ENCODE data around the gene ZNF804B.

The ZNF804B gene

GRCh38 chr7:88851220-88851619 lies 91.7 kb downstream of the ZNF804B start:
- no peaks in the 10 kb centered on the region for H3K4me1 Mint-ChIP-seq
- H3K36me3 Mint-ChIP-seq (ENCODE audit: low read depth) = no peaks in the 10 kb centered on the region
- TF ChIP-seq CTCF (IDR thresholded peaks at IDR 0.05; ENCODE audit: unreplicated experiment in 3 of 3) = no peak
- no peak overlapping the region for H3K4me3 Mint-ChIP-seq
- no peaks in the 10 kb centered on the region for H3K27me3 Mint-ChIP-seq (ENCODE audit: low read depth)
- H3K9me3 Mint-ChIP-seq = peaks cover 11% of the 10 kb centered on the region
- no peak overlapping the region for H3K27ac Mint-ChIP-seq

GRCh38 chr7:88859288-88859687 lies 99.8 kb downstream of the ZNF804B start:
- Mint-ChIP-seq H3K4me3 (no peak overlapping the region), H3K36me3 (ENCODE audit: low read depth) (no peaks in the 10 kb centered on the region), H3K4me1 (no peaks in the 10 kb centered on the region), H3K27me3 (ENCODE audit: low read depth) (no peaks in the 10 kb centered on the region), H3K27ac (no peak overlapping the region), H3K9me3 (peaks cover 2% of the 10 kb centered on the region)
- no peak for TF ChIP-seq CTCF (IDR thresholded peaks at IDR 0.05; ENCODE audit: unreplicated experiment in 3 of 3)

- Mint-ChIP-seq H3K9me3 (peaks cover 5% of the 10 kb centered on the region), H3K4me3 (no peak overlapping the region), H3K27me3 (ENCODE audit: low read depth) (no peaks in the 10 kb centered on the region), H3K4me1 (no peaks in the 10 kb centered on the region), H3K27ac (no peak overlapping the region), H3K36me3 (ENCODE audit: low read depth) (no peaks in the 10 kb centered on the region)
- no peak for TF ChIP-seq CTCF (IDR thresholded peaks at IDR 0.05; ENCODE audit: unreplicated experiment in 3 of 3)
Observed at GRCh38 chr7:88866265-88866863, 106.9 kb downstream of the ZNF804B start.

GRCh38 chr7:88867158-88867557 lies 107.7 kb downstream of the ZNF804B start:
- no peak for TF ChIP-seq CTCF (IDR thresholded peaks at IDR 0.05; ENCODE audit: unreplicated experiment in 3 of 3)

GRCh38 chr7:88868456-88868855 lies 109.0 kb downstream of the ZNF804B start:
- Mint-ChIP-seq H3K4me1 (no peaks in the 10 kb centered on the region), H3K9me3 (peaks cover 5% of the 10 kb centered on the region), H3K36me3 (ENCODE audit: low read depth) (no peaks in the 10 kb centered on the region), H3K27ac (no peak overlapping the region), H3K4me3 (no peak overlapping the region), H3K27me3 (ENCODE audit: low read depth) (no peaks in the 10 kb centered on the region)
- no peak for TF ChIP-seq CTCF (IDR thresholded peaks at IDR 0.05; ENCODE audit: unreplicated experiment in 3 of 3)

More at GRCh38 chr7:88867158-88867557, 107.7 kb downstream of the ZNF804B start:
- Mint-ChIP-seq H3K4me3 (no peak overlapping the region), H3K27ac (no peak overlapping the region), H3K9me3 (peaks cover 5% of the 10 kb centered on the region), H3K36me3 (ENCODE audit: low read depth) (no peaks in the 10 kb centered on the region), H3K27me3 (ENCODE audit: low read depth) (no peaks in the 10 kb centered on the region), H3K4me1 (no peaks in the 10 kb centered on the region)

GRCh38 chr7:88881136-88881535 lies 121.6 kb downstream of the ZNF804B start:
- H3K4me1 Mint-ChIP-seq = no peaks in the 10 kb centered on the region
- TF ChIP-seq CTCF (IDR thresholded peaks at IDR 0.05; ENCODE audit: unreplicated experiment in 3 of 3) = no peak

More at GRCh38 chr7:88881136-88881535, 121.6 kb downstream of the ZNF804B start:
- Mint-ChIP-seq H3K27me3 (ENCODE audit: low read depth) (no peaks in the 10 kb centered on the region), H3K27ac (no peak overlapping the region), H3K36me3 (ENCODE audit: low read depth) (no peaks in the 10 kb centered on the region), H3K4me3 (no peak overlapping the region), H3K9me3 (no peaks in the 10 kb centered on the region)

All from nephron (organoid).